CD4-positive, alpha-beta T cell treated with Interleukin-4 for 1 hour (primary cell): ENCODE measurements around the gene KBTBD2.
"Not testable (repeated sequence)": the region's sequence is repeated elsewhere in the genome, so short reads cannot be mapped to it uniquely, and the experiment has no call there.

ENCODE experiments used
- DNase-seq, 2 donors: peaks; one replicate each; pipeline ENCODE4 v3.0.0-alpha.2; 2020 to 2022

The KBTBD2 gene

DNA sequence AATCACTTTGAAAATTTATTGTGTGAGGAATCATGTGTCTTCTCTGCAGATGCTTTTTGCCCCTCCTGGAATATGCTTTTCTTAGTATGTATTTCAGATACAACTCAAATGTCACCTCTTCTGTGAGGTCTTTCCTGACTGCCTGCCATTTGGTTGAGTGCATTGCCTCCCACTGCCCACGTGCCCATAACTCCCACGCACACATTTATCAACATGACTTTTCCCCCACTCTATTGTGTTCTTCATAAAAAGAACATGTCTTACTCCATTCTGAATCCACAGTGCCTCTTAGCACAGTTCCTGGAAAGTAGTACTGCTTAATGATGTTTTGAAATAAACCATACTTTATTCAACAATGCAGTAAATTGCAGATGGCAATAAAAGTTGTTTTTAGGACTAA is 42.9 kb downstream of the KBTBD2 start:
- not testable (repeated sequence) for DNase-seq

DNA sequence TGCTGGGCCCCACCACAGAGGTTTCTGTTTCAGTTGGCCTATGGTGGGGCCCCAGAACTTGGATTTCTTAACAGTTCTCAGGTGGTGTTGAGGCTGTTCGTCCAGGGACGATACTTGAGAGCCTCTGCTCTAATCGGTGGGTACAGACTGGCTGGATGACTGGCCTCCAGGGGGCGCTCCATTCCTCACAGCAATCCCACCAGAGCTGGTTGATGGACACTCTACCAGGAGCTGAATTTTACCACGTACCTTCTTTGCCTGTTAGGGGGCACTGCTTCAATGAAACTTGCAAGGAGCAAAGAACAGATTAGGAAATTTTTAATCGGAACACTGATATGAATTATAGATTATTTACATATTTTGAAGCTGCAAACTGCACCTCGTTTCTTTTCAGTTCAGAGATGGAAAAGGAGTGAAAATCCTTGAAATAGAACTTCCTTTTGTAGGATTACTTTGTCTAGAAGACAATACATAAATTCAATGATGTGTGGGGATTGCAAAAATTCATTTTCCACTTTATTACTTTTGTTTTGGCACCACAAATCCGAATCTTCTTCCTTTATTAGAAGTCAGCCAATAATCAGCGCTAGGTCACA is 44.8 kb downstream of the KBTBD2 start:
- peak; percentile 90 to 91 for DNase-seq

DNA sequence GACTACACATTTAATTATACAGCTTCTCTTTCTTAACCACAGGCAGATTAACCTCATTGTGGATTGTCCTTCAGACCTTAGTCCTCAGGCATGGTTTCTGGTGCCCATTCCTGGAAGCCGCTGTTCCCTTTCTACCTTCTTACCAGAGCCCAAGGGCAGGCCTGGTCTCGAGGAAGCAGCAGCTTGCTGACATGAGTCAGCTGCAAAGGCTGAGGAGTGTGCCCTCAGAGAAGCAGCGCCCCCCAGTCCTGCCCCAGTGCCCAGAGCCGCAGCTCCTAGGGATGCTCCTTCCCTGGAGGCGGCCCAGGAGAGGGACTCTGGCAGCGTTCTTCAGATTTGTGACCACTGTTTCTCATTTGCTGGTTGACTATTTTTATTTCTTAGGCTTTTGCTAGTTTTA is 46.8 kb downstream of the KBTBD2 start:
- DNase-seq: not testable (repeated sequence)

DNA sequence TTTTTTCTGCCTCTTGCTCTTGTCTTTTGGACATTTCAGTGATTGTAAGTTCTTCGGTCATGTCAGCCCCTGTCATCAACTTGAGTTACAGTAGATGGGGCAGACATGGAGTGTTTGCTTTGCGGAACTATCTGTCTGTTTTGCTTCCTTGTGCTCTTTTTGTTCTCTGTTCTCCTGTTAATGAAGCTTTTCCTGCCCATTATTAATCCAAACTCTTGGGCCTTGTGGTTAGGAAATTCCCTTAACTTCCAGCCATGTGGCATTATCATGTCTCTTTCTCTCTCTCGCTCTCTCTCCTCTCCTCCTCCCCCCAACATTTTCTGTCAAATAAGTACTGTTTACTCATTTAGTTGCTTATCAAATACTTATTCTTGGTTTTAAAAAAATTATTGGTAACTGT is 47.8 kb downstream of the KBTBD2 start:
- not testable (repeated sequence) for DNase-seq

DNA sequence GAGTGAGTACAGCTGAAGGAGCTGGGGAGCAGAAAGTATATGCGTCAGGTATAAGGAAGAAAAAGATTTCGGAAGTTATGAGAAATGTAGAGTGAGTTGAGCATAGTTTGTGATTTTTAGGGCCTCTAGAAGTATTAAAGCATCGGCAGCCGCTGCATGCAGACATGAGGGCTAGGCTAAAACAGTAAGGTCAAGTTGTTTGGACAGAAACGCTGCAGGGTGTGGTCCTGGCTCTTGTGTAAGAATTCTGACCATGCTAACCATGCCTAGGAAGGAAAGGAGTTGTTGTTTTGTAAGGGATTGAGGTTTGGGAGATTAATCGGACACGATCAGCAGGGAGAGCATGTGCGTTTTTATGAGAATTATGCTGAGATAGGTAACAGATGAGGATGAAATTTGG is 51.7 kb downstream of the KBTBD2 start:
- not testable (repeated sequence) for DNase-seq

DNA sequence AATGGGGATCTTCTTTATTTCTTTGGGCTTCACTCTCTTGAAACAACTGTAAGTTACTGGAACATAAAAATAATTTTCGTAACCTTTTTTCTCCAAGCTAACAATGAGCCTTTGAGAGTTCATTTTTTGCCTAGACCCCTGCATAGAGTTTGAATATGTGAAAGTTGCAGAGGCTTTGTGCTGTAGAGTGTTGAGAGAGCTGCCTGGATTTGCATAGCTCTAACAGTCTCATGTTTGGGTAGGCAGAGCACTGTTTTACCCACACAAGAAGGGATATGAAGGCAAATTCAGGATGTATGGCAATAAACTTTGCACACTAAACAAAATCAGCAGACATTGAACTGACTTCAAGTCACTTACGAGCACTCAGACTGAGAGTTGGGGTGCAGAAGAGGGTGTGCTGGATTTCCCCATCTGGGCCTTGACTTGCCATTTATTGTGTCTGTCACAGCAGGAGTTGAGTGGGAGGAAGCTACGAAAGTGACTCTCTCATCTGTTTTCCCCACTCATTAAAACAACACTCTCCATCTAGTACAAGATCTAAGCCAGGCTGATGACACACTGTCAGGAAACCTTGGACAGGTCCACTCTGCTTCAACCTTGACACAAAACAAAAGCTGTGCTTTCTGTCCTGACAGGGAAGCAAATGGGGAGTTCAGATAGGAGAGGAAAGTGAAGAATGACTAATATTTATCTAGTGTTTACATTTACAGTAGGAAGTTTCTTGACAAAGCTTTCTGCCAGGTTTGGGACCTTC is 62.4 kb downstream of the KBTBD2 start:
- DNase-seq: not testable (repeated sequence)
